Measurements from ENCODE around the gene SCARF1.

DNA sequence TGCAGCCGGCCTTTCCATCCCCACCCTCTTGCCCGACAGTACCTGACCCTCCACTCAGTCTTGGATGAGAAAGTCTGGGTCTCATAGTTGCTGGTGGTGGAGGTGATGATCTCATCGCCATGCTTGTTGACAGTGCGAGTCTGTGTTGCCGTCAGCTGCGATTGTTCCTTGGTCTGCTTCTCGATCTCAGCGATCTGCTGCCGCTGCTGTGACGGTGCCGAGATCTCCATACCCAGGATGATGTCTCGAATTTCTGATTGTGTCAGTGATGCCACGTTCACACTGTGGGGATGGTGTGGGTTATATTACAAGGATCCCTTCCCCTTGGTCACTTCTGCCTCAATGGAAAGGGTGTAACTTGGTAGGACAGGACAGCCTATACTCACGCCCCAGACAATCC, 8.2 kb upstream of the SCARF1 start:
- TF ChIP-seq CTCF (conservative IDR thresholded peaks at IDR 0.05; ENCODE audit: low read depth, low read length) = no peak
- no peak for TF ChIP-seq EZH2phosphoT487 (IDR thresholded peaks at IDR 0.05; ENCODE audit: borderline replicate concordance, low read length)
